Duodenal mucosa (tissue), 2 donors: ENCODE measurements around the gene RBBP5.

Experiments
- H3K27ac ChIP-seq: one replicate; pipeline ENCODE4 v1.7.0; 2013; ENCODE audit warnings: low read depth, low read length
- H3K27me3 ChIP-seq, 2 donors: one replicate each; pipeline ENCODE4 v1.7.0; 2013; ENCODE audit warnings: low read length in 2 of 2, control low read depth in 1 of 2; ENCODE audit not compliant: insufficient read depth in 2 of 2, control insufficient read depth in 1 of 2
- H3K36me3 ChIP-seq, 2 donors: one replicate each; pipeline ENCODE4 v1.7.0; 2013; ENCODE audit warnings: low read length in 2 of 2, control low read depth in 1 of 2; ENCODE audit not compliant: insufficient read depth in 2 of 2, control insufficient read depth in 1 of 2
- H3K4me1 ChIP-seq, 2 donors: one replicate each; pipeline ENCODE4 v1.7.0; 2013; ENCODE audit warnings: low read length in 2 of 2, control low read depth in 1 of 2; ENCODE audit not compliant: insufficient read depth in 2 of 2, control insufficient read depth in 1 of 2
- H3K4me3 ChIP-seq, 2 donors: one replicate each; pipeline ENCODE4 v1.7.0; 2013; ENCODE audit warnings: low read length in 2 of 2, low read depth in 1 of 2
- H3K9ac ChIP-seq, 2 donors: one replicate each; pipeline ENCODE4 v1.7.0; 2013; ENCODE audit warnings: low read length in 2 of 2, low read depth in 1 of 2
- H3K9me3 ChIP-seq, 2 donors: one replicate each; pipeline ENCODE4 v1.7.0; 2013; ENCODE audit warnings: low read length in 2 of 2, control low read depth in 1 of 2; ENCODE audit not compliant: control insufficient read depth in 1 of 2

The RBBP5 gene

GRCh38 chr1:205107327-205107726, 14.5 kb downstream of the RBBP5 start:
- Histone ChIP-seq H3K36me3 (peaks cover 17 to 64% of the 10 kb centered on the region in 2 donors), H3K9ac (no peak overlapping the region), H3K4me3 (no peak overlapping the region)

DNA sequence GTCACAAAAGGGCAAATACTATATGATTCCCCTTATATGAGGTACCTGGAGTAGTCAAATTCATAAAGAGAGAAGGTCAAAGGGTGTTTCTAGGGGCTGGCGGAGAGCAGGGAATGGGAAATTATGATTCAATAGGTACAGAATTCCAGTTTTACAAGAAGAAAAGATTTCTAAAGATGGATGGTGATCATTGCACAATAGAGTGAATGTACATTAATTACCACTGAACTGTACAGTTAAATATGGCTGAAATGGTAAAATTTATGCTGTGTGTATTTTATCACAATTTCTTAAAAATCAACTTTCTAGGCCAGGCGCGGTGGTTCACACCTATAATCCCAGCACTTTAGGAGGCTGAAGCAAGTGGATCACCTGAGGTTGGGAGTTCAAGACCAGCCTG, 19.4 kb downstream of the RBBP5 start:
- Histone ChIP-seq H3K4me3 (no peak overlapping the region), H3K27ac (no peak overlapping the region), H3K9me3 (no peaks in the 10 kb centered on the region), H3K36me3 (peaks cover 43 to 85% of the 10 kb centered on the region in 2 donors), H3K27me3 (no peaks in the 10 kb centered on the region), H3K4me1 (no peaks in the 10 kb centered on the region), H3K9ac (no peak overlapping the region)

More at GRCh38 chr1:205107327-205107726, 14.5 kb downstream of the RBBP5 start:
- no peaks in the 10 kb centered on the region for H3K27me3 ChIP-seq
- no peaks in the 10 kb centered on the region for H3K9me3 ChIP-seq
- no peaks in the 10 kb centered on the region for H3K4me1 ChIP-seq
- no peak overlapping the region for H3K27ac ChIP-seq

- Histone ChIP-seq H3K27me3 (no peaks in the 10 kb centered on the region), H3K4me1 (no peaks in the 10 kb centered on the region), H3K27ac (no peak overlapping the region), H3K36me3 (peaks cover 58 to 93% of the 10 kb centered on the region in 2 donors), H3K9ac (no peak overlapping the region), H3K4me3 (no peak overlapping the region), H3K9me3 (no peaks in the 10 kb centered on the region)
These were observed 23.5 kb downstream of the RBBP5 start for GRCh38 chr1:205098242-205098641.

GRCh38 chr1:205095422-205095821, 26.4 kb downstream of the RBBP5 start:
- H3K36me3 ChIP-seq: peaks cover 54 to 89% of the 10 kb centered on the region in 2 donors
- H3K4me1 ChIP-seq: no peaks in the 10 kb centered on the region

GRCh38 chr1:205091043-205091740, 30.6 kb downstream of the RBBP5 start:
- H3K4me1 ChIP-seq: no peaks in the 10 kb centered on the region
- H3K4me3 ChIP-seq: no peak overlapping the region
- no peak overlapping the region for H3K27ac ChIP-seq
- H3K9me3 ChIP-seq: no peaks in the 10 kb centered on the region
- H3K27me3 ChIP-seq: no peaks in the 10 kb centered on the region
- H3K36me3 ChIP-seq: peaks cover 48 to 73% of the 10 kb centered on the region in 2 donors
- no peak overlapping the region for H3K9ac ChIP-seq

More at GRCh38 chr1:205095422-205095821, 26.4 kb downstream of the RBBP5 start:
- Histone ChIP-seq H3K27ac (no peak overlapping the region), H3K27me3 (no peaks in the 10 kb centered on the region), H3K9ac (no peak overlapping the region), H3K4me3 (no peak overlapping the region), H3K9me3 (no peaks in the 10 kb centered on the region)

- Histone ChIP-seq H3K4me1 (no peaks in the 10 kb centered on the region), H3K27me3 (no peaks in the 10 kb centered on the region), H3K9ac (no peak overlapping the region), H3K27ac (no peak overlapping the region), H3K36me3 (peaks cover 29 to 68% of the 10 kb centered on the region in 2 donors), H3K9me3 (no peaks in the 10 kb centered on the region), H3K4me3 (no peak overlapping the region)
These were observed 33.4 kb downstream of the RBBP5 start for GRCh38 chr1:205088341-205088740.

- no peaks in the 10 kb centered on the region for H3K4me1 ChIP-seq
- H3K9me3 ChIP-seq: no peaks in the 10 kb centered on the region
- H3K27me3 ChIP-seq: no peaks in the 10 kb centered on the region
- H3K27ac ChIP-seq: no peak within 1 kb of the TSS
- peaks cover 22 to 39% of the 10 kb centered on the region in 2 donors for H3K36me3 ChIP-seq
- no peak within 1 kb of the TSS for H3K4me3 ChIP-seq
- no peak within 1 kb of the TSS for H3K9ac ChIP-seq
These were observed 37.4 kb downstream of the RBBP5 start, which contains the start of gene TMEM81 for GRCh38 chr1:205084360-205084759. TSS of gene TMEM81 (minus strand) at chr1:205084460. CDS start at chr1:205084320, 140 bp downstream.

GRCh38 chr1:205082431-205082830, 39.3 kb downstream of the RBBP5 start:
- Histone ChIP-seq H3K9me3 (no peaks in the 10 kb centered on the region), H3K27ac (no peak overlapping the region), H3K4me1 (no peaks in the 10 kb centered on the region), H3K9ac (no peak overlapping the region), H3K4me3 (no peak overlapping the region), H3K36me3 (peaks cover 4 to 21% of the 10 kb centered on the region in 2 donors), H3K27me3 (no peaks in the 10 kb centered on the region)

- H3K27me3 ChIP-seq: no peaks in the 10 kb centered on the region
These were observed 43.9 kb downstream of the RBBP5 start for GRCh38 chr1:205077934-205078311.

GRCh38 chr1:205077158-205077933, 44.4 kb downstream of the RBBP5 start:
- Histone ChIP-seq H3K36me3 (no peaks in the 10 kb centered on the region), H3K4me3 (no peak overlapping the region), H3K27me3 (no peaks in the 10 kb centered on the region), H3K9ac (no peak overlapping the region), H3K9me3 (no peaks in the 10 kb centered on the region), H3K27ac (no peak overlapping the region), H3K4me1 (no peaks in the 10 kb centered on the region)

More at GRCh38 chr1:205077934-205078311, 43.9 kb downstream of the RBBP5 start:
- Histone ChIP-seq H3K4me1 (no peaks in the 10 kb centered on the region), H3K36me3 (no peaks in the 10 kb centered on the region), H3K9ac (no peak overlapping the region), H3K9me3 (no peaks in the 10 kb centered on the region), H3K4me3 (no peak overlapping the region), H3K27ac (no peak overlapping the region)
